GM18508 (cell line): ENCODE measurements around the gene PRKCSH.

ENCODE experiments used
- ATAC-seq: cut with Tn5 transposase; IDR thresholded peaks from one replicate; pipeline ENCODE4 v1.9.1; 2021; ENCODE audit warnings: moderate number of reproducible peaks; ENCODE audit not compliant: insufficient read depth, unreplicated experiment

Gene PRKCSH

DNA sequence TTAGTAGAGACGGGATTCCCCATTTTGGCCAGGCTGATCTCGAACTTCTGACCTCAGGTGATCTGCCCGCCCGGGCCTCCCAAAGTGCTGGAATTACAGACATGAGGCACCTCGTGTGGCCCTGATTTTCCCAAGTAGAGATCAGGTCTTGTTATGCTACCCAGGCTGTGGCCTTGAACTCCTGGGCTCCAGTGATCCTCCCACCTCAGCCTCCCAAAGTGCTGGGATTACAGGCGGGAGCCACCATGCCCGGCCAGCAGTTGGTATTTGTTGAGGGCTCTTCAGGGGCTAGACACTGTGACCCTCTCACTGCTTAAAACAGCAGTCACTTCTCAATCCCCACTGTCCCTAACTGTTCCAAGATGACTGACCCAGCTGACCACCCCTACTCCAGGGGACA lies 53.9 kb downstream of the PRKCSH start:
- no peak for ATAC-seq

DNA sequence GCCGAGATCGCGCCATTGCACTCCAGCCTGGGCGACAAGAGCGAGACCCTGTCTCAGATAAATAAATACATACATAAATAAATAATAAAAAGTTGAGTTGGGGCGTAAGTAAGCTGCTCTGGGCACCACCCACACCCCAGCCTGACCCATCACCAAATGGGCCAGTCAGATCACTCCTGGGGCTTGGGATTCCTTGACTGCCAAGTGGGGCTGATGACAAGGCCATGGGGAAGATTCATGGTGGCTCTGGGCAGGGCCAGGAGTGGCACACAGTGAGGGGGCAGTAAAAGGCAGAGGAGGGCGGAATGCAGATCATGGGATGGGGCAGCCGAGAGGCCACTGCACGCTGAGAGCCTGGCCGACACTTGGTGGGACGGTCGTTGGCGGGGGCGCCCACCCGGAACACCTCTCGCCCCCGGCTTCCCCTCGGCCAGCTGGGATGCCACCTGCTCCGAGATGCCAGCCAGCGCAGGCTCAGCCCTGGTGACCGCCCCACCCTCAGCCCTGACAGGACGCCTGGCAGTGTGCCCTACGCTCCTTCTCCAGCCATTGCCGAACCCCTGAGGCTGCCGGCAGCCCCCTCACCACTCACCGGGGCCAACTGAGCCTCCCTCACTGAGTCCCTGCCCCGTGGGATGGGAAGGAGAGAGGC lies 59.3 kb downstream of the PRKCSH start:
- no peak for ATAC-seq

DNA sequence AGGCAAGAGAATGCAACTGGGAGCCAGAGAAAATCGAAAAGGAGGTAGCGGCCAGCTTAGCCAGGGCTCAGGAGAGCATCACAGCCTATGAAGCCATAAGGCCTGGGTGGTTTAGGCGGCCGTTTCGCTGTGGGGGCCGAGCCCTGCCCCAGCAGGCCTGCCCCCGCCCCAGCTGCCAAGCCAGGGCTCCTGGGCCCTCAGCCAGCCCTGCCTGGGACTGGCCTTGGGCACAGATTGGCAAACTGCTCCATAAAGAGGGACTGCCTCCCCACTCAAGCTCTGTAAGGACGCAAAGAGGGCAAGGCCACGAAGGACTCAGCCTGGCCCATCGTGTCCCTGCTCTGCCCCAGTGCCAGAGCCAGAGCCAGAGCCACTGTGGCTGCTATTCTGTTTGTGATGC lies 60.0 kb downstream of the PRKCSH start:
- no peak for ATAC-seq

DNA sequence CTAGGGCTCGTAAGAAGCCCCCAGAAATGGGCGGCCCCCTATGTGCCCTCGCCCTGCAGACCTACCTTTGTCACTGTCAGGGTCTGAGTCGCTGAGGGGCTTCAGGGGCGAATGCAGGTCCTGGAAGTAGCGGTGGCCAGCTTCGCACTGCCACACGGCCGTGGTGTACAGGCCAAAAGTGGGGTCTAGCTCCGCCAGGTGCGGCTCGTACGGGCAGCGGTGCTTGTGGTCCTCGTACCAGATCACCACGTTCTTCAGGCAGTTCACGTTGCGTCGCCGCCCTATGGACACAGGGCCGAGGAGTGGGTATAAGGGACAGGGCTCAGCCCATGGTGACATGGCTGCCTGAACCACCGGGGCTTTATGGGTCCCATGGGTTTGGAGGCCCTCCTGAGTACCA lies 60.5 kb downstream of the PRKCSH start:
- no peak for ATAC-seq

DNA sequence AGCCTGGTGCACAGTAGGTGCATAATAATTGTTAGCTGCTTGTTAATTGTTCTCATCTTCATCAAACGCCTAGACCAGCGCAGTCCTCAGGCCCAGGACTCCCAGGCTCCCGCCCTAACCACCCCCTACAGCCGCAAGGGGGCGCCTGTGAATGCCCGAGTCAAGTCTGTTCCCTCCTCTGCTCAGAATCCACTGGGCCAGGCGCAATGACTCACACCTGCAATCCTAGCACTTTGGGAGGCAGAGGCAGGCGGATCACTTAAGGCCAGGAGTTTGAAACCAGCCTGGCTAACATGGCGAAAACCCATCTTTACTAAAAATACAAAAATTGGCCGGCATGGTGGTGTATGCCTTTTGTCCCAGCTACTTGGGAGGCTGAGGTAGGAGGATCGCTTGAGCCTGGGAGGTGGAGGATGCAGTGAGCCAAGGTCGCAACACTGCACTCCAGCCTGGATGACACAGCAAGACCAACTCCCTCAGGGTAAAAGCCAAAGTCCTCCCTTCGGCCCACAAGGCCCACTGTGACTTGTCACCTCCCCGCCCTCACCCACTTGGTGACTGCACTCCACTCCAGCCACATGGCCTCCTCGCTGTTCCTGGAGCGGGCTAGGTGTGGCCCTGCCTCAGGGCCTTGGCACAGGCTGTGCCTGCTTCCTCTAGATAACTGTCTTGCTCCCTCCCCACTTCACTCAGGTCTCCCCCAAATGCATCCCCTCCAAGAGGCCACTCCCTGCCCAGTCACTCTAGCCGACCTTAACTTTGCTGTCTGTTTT lies 61.1 kb downstream of the PRKCSH start:
- no peak for ATAC-seq

DNA sequence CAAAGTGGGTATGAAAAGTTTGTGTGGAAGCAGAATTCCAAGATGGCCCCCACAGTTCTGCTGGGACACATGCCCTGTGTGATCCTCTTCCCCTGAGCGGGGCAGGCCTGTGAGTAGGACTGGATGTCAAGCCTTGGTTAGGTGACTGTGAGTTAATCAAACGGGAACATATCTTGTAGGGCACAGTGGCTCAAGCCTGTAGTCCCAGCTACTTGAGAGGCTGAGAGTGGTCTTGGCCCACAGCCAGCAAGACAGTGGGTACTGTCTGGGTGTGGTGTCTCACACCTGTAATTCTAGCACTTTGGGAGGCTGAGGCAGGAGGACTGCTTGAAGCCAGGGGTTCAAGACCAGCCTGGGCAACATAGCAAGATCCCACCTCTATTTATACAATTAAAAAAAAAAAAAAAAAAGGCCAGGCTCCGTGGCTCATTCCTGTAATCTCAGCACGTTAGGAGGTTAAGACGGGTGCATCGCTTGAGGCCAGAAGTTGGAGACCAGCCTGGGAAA lies 63.8 kb downstream of the PRKCSH start:
- no peak for ATAC-seq

DNA sequence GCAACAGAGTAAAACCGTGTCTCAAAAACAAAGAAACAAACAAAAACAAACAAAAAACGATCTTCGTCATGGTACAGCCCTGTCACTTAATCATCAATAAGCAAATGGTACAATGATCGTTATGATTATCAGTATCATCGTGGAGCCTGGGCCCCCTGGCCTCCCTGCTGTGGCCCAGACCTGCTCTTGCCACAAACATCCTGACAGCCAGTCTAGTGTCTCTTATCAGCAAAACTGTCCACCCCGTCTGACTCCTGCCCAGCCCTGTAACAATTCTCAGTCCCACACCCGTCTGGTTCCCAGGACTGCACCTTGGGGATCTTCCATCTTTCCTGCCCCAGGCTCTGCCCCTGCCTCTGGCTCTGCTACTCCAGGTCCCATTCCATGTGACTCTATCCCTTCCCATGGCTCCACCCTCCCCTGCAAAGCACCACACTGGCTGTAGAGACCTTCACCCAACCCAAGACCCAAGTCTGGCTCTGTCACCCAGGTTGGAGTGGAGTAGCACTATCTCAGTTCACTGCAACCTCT lies 64.5 kb downstream of the PRKCSH start:
- no peak for ATAC-seq
